NCI-H82 (cell line): ENCODE results near the gene FREY1.

Experiments used
- DNase-seq: peaks from one replicate; lab custom pipeline; 2025; lab: John Stamatoyannopoulos, UW

Gene FREY1, protein sequence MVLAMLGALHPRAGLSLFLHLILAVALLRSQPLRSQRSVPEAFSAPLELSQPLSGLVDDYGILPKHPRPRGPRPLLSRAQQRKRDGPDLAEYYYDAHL

DNA sequence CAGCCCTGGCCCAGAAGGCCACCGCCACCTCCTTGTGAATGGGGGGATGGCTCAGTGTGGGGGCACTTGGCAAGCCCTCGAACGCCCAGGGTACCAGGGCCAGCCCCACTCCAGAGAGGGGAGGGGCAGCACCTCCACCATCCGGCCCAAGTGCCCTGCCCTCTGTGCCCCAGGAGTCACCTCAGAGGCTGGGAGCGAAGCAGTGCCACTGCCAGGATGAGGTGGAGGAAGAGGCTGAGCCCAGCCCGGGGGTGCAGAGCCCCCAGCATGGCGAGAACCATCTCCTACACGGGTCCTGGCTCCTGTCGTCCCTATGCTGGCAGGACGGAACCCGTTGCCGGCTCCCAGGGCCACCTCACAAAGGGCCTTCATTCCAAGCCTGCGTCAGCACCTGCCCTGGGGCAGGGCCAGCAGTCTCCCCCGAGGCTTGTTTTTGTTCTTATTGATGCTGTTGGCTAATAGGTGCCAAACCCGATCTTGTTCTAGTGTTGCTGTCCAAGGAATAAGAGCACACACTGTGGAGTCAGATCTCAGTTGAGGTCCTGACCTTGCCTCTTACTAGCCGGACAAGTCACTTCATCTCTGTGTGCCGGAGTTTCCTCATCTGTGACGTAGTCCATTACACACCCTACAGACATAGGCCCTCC lies at the start of gene FREY1:
TSS of gene FREY1 (minus strand) at position 307 of the 647 bp plus-strand sequence. CDS start at position 281, 26 bp downstream.
- DNase-seq = no peak

DNA sequence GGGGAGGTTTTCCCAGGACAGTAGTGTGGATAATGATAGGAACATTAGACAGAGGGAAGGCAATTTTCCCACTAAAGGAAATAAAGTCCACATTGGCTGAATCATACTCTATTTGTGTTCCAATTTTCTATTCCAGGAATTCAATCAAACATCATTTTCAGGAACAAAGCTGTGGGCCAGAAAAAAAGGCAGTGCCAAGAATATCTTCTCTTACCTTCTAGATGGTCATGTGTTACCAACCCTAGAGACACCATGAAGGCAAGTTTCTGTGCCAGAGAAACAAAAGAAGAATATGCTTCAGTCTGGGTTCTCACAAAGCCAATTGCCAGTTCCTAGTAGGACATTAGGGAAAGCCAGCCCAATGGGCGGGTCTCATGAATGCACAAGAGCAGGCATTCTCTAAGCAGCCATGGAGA lies 42.9 kb upstream of the FREY1 start:
- no peak for DNase-seq

DNA sequence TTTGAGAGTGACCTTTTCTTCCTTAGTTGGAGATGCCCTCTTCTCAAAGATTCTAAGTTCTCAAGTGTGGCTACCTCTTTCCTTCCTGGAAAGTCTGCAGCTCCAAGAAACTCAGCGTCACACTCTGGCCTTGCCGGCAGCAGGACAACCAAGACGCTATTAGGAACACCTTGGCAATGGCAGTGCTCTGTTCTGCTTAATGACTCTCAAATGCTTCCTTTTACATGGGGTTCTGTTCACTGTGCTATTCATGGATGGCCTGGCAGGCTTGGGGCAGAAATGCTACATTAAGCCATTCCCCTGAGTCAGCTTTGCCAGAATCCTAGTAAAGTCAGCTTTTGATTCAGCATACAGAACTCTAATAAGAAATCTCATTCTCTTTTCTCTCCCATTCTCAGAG lies 41.3 kb upstream of the FREY1 start:
- DNase-seq = no peak

DNA sequence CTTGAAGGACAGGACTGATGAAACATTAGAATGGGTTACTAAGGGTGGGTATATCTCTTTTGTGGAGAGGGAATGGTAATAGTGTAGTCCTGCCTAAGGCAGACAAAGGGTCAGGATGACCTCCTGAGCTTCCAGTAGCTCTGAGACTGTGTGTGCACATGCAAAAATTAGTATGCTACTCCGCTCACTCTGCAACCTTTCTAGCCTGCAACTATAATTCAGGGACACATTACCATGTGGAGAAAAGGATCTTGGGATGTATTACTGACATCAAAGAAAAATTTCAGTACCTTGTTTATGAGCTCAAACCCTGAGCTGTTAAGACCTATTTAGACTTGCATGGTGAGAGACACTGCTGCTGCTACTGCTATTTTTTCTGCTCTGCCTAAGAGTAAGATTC lies 40.8 kb upstream of the FREY1 start:
- no peak for DNase-seq

DNA sequence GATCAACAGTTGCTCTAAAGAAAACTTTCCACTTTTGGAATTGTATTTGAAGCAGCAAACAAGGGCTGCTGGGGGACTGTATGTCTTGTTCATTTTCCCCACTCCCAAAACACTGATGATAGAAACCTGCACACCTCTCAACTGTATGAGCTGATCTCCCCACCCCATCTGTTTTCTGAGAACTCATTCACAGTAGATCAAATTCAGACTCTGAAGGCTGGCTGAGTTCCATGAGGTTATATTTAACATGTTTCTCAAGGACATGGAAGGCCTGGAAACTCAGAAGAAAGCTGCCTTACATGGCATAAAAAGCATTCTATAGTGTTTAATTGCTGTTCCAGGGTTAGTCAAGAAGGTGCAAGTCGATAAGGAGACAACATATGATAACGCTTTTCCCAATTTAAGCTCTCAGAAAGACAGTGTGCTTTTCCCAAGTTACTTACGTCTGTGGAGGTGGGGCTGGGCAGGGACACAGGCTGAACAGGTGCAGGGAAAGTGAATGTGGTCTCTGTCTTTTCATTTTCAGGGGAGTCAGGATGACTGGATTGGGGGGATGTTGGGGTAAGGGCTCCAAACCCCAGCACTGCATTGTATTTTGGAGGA lies 38.4 kb upstream of the FREY1 start:
- DNase-seq = no peak

DNA sequence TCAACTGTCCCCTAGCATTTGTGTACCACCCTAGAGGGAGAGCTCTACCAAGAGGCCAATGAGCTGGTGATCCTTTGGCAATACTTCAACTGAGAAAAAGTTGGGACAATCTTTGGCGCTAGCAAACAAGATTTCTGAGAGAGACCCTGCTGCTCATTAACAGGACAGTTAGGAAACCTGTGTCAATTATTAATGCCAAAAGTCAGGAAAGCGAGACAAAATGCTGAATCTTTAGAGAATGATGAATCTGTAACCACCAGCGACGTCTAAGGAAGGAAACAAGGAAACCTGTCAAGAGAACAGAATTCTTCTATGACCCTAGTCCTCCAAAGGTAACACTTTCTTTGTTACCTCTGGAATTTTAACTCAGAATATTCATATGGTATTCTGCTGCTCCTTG lies 35.3 kb upstream of the FREY1 start:
- DNase-seq = no peak

DNA sequence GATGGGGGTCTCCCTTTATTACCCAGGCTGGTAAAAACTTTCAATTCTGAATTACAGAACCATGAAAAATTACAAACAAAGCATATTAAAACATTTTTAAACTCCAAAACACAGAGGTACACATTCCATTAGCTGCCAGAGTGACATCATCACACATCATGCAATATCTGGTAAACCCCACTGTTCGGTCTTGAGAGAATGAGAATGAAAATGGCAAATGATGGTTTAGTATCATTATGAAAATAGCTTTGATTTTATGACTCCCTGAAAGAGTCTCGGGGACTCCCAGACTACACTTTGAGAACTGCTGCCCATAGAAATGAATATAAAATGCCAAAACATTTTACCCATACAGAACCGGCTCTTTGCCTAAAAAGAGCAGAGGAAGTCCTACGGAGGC lies 34.2 kb upstream of the FREY1 start:
- DNase-seq = no peak

DNA sequence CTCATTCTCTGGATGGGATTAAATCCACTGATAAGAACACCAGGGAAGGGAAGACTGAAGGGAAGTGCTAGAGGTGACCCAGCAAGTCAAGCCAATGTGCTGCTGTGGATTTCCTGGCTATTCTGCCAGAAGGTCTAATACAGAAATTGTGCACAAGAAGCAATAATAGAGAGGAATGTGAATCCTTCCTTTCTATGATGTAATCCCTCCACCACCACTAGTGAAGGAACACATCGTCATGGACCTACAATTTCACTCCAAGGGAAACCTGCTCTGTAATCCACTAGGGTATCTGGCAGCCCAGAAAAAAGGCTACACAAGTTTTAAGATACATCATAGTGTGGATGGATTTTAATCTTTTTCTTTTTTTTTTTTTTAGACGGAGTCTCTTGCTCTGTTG lies 32.8 kb upstream of the FREY1 start:
- no peak for DNase-seq

DNA sequence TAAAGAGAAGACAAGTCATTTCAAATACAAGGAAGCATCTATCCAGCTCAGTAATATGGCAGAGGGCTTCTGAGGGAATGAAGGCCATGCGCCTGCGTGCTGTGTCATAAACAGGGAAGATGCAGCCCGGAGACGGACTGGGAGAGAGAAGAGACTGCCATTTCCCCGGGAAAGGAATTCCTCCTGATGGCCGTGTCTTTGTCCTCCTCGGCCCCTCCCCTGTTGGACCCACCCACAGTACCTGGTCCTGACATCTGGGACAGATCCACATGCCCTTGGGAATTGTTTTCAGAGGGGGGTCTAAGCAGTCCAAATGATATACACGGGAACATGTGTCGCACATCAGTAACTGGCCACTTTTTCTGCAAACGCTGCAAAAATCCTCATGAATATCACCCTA lies 30.8 kb upstream of the FREY1 start:
- no peak for DNase-seq

DNA sequence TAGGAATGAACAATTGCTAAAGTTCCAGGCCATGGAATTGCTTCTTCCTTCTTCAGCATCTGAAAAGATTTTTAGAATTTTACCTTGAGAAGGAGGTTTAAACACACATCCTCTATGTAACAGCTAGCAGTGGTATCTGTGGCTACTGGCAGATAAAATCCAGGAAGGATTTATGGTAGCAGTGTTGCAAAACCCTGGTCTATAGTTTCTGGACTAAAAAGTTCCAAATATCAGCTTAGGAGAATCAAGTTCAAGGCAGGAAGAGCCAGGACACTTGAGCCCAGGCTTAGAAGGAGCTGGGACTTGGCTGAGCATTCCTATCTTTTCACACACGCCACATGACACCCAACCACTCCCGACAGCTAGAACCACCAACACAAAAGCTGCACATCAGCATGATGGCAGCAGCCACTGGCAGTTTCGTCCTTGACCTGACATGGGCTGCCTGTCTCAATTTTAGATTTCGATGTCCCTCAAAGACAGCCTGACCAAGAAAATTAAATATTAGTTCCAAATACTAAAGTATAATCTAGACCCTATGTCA lies 29.5 kb upstream of the FREY1 start:
- no peak for DNase-seq

DNA sequence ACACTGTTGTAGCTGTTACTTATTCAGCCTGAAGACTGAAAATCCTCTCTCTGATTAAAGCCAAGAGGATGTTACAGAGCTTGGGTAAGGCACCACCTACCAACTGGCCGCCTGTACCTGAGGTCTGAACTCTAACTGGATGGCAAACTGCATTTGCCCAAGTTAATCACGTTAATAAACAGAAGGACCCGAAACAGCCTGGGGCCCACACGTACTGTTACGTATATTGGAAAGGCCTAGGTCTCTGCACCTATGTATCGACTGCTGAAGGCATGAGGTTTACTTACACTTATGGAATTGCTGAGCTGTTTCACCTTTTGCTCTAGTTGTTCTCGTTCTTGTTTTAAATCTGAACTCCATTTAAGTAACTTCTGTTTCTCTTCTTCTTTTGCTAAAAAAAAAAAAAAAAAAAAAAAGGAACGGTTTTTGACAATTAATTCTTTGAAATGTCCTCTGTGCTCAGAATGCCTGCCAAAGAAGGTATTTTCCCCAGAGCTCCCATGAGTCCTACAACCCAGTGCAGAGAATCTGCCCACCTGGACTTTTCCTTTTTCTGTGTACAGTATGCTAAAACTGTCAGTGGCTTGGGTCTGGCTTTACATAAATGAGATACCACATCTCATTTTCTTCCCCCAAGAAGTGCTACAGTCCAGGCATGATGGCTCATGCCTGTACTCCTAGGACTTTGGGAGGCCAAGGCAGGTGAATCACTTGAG lies 28.4 kb upstream of the FREY1 start:
- no peak for DNase-seq

DNA sequence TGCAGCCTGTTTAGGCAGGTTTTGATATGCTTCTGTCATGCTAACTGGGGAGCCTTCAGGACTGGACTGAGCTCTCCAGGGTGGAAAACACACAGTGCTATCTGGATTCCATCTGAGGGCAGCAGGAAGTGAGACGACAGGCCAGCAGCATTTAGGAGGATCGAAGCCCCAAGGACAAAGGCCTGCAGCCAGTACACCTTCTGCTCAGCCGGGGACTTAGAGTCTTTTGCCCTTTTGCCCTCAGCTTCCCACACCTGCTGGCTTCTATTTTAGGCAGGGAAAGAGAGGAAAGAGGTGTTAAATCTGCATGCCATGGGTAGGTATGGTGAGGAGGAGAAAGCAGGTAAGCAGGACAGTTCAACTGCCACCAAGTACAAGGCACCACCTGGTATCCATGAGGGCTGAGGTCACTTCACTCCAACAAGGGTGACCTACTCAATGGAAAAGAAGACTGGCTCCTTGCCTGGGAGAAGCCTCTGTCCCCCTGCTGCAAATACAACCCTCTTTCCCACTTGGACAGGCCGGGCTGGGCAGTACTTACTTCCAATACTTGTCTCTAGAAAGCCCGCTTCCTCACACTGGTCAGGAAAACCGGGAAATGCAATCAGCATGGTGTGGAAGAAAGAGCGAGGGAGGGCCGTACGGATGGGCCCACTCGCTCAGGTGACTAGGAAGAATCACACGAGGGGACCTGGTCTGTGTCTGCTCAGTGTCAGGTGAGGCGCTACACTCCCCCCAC lies 27.7 kb upstream of the FREY1 start:
- DNase-seq = no peak

DNA sequence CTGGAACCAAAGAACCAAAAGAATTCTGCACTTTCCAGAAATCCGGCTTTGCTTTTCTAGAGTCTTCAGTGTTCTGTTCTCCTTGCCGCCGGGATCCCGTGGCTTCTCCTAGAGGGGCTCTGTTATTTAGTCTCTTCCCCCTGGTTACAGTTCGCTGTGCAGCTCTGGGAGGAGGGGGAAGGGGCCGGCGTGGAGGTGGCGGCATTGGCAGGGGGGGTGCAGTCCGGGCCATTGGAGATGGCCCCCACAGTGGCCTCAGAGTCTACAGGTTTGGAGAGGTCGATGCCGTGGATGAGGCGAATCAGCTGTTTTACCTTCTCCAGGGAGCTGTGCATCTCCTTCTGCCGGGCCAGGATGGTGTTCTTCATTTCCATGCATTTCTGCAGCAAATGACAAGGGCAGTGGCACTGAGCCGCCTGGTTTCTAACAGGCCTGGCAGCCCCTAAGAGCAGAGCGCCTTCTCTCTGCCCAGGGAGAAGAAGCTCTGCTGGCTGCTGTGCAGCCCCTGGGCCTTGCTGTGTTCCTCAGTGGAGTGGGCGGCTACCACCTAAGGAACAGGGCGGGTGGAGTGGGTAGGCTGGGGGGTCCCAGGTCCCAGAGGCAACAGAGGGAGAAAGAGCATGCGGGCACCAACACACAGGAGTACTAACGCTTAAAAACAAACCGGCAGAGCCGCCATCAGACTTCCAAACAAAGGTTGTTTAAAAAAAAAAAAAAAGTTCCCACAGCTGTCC lies 26.9 kb upstream of the FREY1 start:
- no peak for DNase-seq

DNA sequence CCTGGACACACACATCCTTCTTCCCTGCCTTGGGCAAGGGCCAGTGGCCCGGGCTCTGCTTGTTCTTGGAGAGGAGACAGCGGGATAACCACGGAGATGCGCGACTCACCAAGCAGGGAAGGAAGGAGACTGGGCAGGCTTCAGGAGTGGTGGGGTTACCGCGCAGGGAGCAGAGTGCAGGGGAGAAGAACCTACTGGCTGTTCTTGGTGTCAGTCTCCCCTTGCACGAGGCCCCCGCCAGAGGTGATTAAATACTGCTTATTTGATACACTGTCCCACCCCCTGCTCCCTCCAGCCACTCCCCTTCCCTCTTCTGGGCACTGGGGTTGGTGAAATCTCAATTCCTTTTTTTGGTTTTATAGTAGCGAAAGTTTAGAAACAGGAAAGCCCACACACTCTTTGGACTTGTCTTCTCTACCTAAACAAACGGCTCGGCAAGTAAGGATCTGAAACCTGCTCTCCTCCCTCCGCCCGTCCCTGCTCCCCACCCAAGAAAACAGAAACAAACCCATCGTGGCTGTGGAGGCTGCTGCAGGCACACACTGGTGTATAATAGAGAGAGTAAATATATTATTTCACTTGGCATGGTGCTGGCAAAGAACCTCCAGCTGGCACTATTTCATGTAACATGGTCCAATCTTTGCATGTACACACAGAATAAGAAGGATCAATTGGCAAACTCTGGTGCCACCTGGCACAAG lies 26.2 kb upstream of the FREY1 start:
- DNase-seq = no peak

DNA sequence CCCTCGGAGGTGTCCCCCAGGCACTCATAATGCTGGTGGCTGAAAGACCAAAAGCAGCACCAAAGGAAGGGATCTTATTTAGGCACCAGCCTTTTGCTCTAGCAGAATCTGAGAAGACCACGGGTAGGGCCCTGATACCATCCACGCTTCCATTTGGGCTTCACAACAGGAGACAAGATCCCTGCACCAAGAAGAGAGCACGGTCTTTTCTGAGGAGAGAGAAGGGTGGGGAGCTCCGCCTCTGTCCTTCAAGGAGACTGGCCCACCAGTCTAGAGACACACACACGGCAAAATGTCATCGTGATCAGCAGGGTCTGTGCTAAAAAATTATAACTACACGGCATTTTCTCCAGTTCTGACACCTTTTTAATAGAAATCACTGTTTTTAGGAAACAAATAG lies 25.1 kb upstream of the FREY1 start:
- no peak for DNase-seq

DNA sequence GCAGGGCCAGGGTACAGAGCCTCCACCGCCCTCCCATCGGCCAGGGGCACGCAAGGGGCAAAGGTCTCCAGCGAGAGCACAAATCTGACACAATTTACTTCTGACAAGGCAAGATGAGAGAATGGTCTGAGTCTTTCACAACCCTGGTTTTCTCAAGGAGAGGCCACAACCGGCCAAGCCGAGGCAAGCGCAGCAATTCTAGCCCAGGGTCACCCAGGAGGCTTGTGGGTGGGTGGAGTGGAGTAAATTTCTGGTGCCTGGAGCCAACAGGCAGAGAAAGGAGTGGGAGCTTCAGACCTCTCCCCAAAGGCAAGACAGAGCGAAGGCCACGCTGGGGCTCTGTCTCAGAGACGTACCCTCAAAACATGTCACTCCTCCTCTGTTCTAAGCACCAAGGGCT lies 24.7 kb upstream of the FREY1 start:
- no peak for DNase-seq

DNA sequence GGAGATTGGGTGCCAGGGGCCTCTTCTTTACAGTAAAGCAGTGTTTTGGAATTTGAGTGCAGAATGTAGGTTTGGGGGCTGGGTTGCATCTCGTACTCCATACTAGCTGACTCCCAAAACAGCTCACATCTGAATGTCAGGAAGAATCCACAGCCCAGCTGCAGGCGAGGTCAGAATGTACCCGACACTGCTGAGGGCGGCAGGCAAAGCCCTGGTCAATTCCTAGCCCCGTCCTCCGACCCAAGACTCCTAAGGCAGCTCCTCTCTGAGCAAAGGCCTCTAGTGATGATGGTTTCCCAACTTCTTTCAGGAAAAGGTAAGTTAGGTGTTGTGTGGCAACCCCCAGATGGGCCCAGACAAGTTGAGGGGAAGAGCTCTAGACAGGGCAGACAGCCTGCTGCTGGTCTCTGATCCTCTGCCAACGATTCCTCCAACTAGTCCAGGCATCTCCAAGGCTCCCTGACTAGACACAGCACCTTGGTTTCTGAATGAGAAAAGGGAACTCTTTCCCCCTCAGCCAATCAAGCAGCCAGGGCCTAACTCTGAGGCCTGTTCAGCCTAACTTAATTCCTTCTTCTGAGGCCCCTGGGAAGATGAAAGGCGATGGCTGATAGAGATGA lies 24.0 kb upstream of the FREY1 start:
- no peak for DNase-seq

DNA sequence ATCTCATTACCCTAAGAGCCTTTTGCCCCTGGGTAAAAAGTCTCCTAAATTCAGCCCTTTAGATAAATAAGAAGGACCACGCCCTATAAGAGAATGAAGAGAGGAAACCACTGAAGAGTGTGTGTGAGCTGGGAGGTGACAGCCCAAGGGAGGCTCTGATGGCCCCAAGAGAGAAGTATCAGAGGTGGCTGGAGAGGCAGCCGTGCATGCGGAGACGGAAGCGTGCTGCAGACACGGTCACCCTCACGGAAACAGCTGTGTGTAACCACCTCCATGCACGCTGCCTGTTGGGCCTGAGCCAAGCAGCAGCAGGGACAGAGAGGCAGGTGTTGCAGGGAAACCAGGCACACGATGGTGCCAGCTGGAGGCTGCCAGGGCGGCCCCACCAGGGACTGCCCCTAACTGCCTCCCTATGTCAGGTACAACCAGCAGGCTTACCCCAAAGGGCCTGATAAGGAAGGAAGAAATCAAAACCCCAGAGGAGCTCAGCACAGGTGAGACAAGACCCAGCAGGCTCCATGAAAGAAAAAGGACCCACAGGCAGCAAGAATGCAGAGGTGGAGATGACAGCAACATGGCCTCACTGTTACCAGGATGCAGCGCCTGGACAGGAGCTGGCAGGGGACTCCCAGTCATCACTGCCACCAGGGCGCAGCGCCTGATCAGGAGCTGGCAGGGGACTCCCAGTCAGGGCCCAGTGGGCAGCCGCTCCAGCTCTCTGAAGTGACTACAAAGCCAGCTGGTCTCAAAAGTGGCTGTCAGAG lies 23.1 kb upstream of the FREY1 start:
- DNase-seq = no peak

DNA sequence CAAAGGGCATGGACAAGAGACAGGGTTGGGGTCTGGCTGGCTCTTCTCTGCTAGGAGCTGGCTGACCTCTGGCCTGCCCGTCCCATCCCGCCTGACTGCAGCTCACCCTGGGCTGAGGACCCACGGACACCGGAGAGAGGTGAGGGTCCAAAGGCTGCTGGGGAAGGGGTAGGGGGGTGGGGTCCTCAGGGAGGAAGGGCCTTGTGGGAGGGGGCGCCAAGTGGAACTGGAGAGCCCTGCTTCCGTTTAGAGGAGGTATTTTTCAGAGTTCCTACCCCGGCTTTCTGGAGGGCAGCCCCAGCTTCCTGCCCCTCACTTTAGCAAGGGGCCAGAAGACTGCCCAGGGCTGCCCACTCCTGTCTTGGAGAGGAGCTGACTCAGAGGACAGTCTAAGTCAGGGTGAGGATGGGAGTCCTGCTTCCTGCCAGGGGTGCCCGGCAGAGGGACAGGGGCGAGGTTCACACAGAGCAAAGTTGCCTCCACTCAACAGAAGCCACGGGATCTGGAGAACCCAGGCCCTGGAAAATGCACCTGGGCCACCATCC lies 22.5 kb upstream of the FREY1 start:
- DNase-seq = no peak
